ENCODE measurements around the gene HLA-DQA2. TPM values are rescaled to one million over a fixed set of nuclear protein-coding genes. Genes with fewer than 3 reads are reported as not detected.
"Not testable (repeated sequence)": the region's sequence is repeated elsewhere in the genome, so short reads cannot be mapped to it uniquely, and the experiment has no call there.

Gene HLA-DQA2
- polyA plus RNA-seq, 1 donor from 2014 or later, result not detected

DNA sequence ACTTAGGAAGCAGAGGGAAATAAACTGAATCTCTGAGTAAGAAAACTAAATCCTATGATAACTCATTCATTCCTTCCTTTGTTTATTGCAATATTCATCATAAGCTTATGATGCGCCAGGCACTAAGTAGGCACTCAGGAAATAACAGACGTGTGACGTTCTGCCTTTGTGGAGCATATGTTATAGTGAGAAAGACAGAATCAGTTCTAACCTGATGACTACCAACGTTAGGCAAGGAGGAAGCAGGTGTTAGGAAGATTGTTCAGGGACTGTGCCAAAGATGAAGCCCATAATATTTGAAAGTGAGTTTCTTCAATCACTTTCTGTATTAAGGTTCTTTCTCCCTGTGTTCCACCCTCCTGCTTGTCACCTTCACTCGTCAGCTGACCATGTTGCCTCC is 3.6 kb downstream of the HLA-DQA2 start:
- Histone ChIP-seq H3K4me3 (ENCODE audit: low read length) (no peak overlapping the region), H3K27ac (ENCODE audit: low read length) (no peak overlapping the region), H3K36me3 (ENCODE audit: insufficient read depth, low read length) (no peaks in the 10 kb centered on the region), H2AFZ (ENCODE audit: low read depth, low read length) (no peak overlapping the region), H3K79me2 (replicated peaks; ENCODE audit: insufficient read depth, low read length) (no peaks in the 10 kb centered on the region), H3K4me2 (ENCODE audit: low read length) (no peak overlapping the region), H3K9me3 (ENCODE audit: low read length) (no peaks in the 10 kb centered on the region), H3K9me2 (ENCODE audit: insufficient read depth, low read length) (no peaks in the 10 kb centered on the region), H3K27me3 (ENCODE audit: insufficient read depth, low read depth, low read length) (no peaks in the 10 kb centered on the region), H3F3A (ENCODE audit: insufficient read depth, low read length, poor library complexity, severe bottlenecking) (no peaks in the 10 kb centered on the region), H4K20me1 (ENCODE audit: insufficient read depth) (no peaks in the 10 kb centered on the region), H3K9ac (ENCODE audit: low read length) (no peak overlapping the region)
- TF ChIP-seq EP300 (conservative IDR thresholded peaks at IDR 0.05; ENCODE audit: poor library complexity, severe bottlenecking) (no peak), EZH2 (IDR thresholded peaks at IDR 0.05; ENCODE audit: borderline replicate concordance, insufficient read depth, low read length, poor library complexity, severe bottlenecking) (no peak), MXI1 (conservative IDR thresholded peaks at IDR 0.05; ENCODE audit: poor library complexity, severe bottlenecking) (no peak), TAF1 (IDR thresholded peaks at IDR 0.05; ENCODE audit: low read depth) (no peak), RAD21 (conservative IDR thresholded peaks at IDR 0.05) (no peak), SMC3 (conservative IDR thresholded peaks at IDR 0.05; ENCODE audit: poor library complexity) (no peak), REST (IDR thresholded peaks at IDR 0.05; ENCODE audit: borderline replicate concordance) (no peak), POLR2AphosphoS5 (IDR thresholded peaks at IDR 0.05) (no peak)
- TF ChIP-seq, protein P1, sequence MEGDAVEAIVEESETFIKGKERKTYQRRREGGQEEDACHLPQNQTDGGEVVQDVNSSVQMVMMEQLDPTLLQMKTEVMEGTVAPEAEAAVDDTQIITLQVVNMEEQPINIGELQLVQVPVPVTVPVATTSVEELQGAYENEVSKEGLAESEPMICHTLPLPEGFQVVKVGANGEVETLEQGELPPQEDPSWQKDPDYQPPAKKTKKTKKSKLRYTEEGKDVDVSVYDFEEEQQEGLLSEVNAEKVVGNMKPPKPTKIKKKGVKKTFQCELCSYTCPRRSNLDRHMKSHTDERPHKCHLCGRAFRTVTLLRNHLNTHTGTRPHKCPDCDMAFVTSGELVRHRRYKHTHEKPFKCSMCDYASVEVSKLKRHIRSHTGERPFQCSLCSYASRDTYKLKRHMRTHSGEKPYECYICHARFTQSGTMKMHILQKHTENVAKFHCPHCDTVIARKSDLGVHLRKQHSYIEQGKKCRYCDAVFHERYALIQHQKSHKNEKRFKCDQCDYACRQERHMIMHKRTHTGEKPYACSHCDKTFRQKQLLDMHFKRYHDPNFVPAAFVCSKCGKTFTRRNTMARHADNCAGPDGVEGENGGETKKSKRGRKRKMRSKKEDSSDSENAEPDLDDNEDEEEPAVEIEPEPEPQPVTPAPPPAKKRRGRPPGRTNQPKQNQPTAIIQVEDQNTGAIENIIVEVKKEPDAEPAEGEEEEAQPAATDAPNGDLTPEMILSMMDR (IDR thresholded peaks at IDR 0.05; ENCODE audit: poor library complexity, severe bottlenecking), result no peak

DNA sequence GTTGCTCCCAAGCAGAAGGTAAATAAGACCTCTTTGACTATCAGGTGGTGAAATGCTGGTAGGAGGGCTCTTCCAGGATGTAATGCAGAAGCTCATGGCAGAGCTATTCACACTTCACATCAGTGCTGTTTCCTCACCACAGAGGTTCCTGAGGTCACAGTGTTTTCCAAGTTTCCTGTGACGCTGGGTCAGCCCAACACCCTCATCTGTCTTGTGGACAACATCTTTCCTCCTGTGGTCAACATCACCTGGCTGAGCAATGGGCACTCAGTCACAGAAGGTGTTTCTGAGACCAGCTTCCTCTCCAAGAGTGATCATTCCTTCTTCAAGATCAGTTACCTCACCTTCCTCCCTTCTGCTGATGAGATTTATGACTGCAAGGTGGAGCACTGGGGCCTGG is 4.5 kb downstream of the HLA-DQA2 start:
- not testable (repeated sequence) for H3K9me3 ChIP-seq (ENCODE audit: low read length); H4K20me1 ChIP-seq (ENCODE audit: insufficient read depth); H2AFZ ChIP-seq (ENCODE audit: low read depth, low read length); H3K27me3 ChIP-seq (ENCODE audit: insufficient read depth, low read depth, low read length); H3K27ac ChIP-seq (ENCODE audit: low read length); H3K9me2 ChIP-seq (ENCODE audit: insufficient read depth, low read length); H3K79me2 ChIP-seq (replicated peaks; ENCODE audit: insufficient read depth, low read length); H3K4me2 ChIP-seq (ENCODE audit: low read length); H3K4me3 ChIP-seq (ENCODE audit: low read length); H3K9ac ChIP-seq (ENCODE audit: low read length); H3F3A ChIP-seq (ENCODE audit: insufficient read depth, low read length, poor library complexity, severe bottlenecking); H3K36me3 ChIP-seq (ENCODE audit: insufficient read depth, low read length)

GRCh38 chr6:32752580-32752979 is 11.4 kb downstream of the HLA-DQA2 start:
- H3K9me2 ChIP-seq (ENCODE audit: insufficient read depth, low read length), result no peaks in the 10 kb centered on the region
- no peak for TF ChIP-seq REST (IDR thresholded peaks at IDR 0.05; ENCODE audit: borderline replicate concordance)
- no peak for TF ChIP-seq MXI1 (conservative IDR thresholded peaks at IDR 0.05; ENCODE audit: poor library complexity, severe bottlenecking)
- TF ChIP-seq POLR2AphosphoS5 (IDR thresholded peaks at IDR 0.05), result no peak
- TF ChIP-seq EP300 (conservative IDR thresholded peaks at IDR 0.05; ENCODE audit: poor library complexity, severe bottlenecking), result no peak
- TF ChIP-seq RAD21 (conservative IDR thresholded peaks at IDR 0.05), result no peak
- no peak for TF ChIP-seq SMC3 (conservative IDR thresholded peaks at IDR 0.05; ENCODE audit: poor library complexity)
- H3K36me3 ChIP-seq (ENCODE audit: insufficient read depth, low read length), result no peaks in the 10 kb centered on the region
- no peak overlapping the region for H3K4me3 ChIP-seq (ENCODE audit: low read length)
- no peaks in the 10 kb centered on the region for H3F3A ChIP-seq (ENCODE audit: insufficient read depth, low read length, poor library complexity, severe bottlenecking)
- H3K9me3 ChIP-seq (ENCODE audit: low read length), result no peaks in the 10 kb centered on the region
- H3K4me2 ChIP-seq (ENCODE audit: low read length), result no peak overlapping the region
- H3K27ac ChIP-seq (ENCODE audit: low read length), result no peak overlapping the region
- no peak overlapping the region for H3K9ac ChIP-seq (ENCODE audit: low read length)
- no peak overlapping the region for H2AFZ ChIP-seq (ENCODE audit: low read depth, low read length)
- no peaks in the 10 kb centered on the region for H4K20me1 ChIP-seq (ENCODE audit: insufficient read depth)
- H3K79me2 ChIP-seq (replicated peaks; ENCODE audit: insufficient read depth, low read length), result no peaks in the 10 kb centered on the region
- no peaks in the 10 kb centered on the region for H3K27me3 ChIP-seq (ENCODE audit: insufficient read depth, low read depth, low read length)
